Renal cortex interstitium (tissue), 11 donors: ENCODE results near the gene MADD. TPM values are rescaled to one million over a fixed set of nuclear protein-coding genes. Genes with fewer than 3 reads are reported as not detected.

Source experiments
- DNase-seq, 11 donors: peaks; one replicate each; pipeline ENCODE4 v3.0.0-alpha.2; 2013; ENCODE audit warnings: low read depth in 9 of 11, low spot score in 4 of 11; ENCODE audit errors: extremely low read depth in 1 of 11
- polyA plus RNA-seq, 3 donors: library from polyadenylated mRNA; unstranded; fragments of 120-200 nt; gene quantifications; one replicate each; pipeline ENCODE4 v1.2.1, GENCODE V29; 2013; ENCODE audit not compliant: insufficient read length in 3 of 3

Gene MADD
- polyA plus RNA-seq, 3 donors = 41.5 to 53.3 (median 47.2) TPM

DNA sequence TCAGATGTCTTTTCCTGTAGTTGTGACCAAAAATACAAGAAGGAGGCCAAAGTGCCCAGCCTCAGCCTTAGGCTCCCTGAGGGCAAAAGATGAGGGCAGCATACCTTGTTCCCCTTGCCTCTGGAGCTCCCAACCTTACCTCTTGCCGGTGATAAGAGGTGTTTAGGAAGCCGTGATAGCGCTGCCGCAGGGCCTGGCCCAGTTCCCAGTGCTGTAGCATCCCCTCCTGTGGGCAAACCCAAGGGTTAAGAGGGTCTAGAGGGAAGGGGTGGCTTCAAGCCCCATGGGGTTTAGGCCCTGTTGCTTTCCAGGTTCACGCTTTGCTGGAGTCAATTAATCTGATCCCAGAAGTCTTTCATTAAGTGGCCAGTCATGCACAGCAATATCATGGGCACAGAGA lies 22.4 kb upstream of the MADD start:
- DNase-seq = no peak

DNA sequence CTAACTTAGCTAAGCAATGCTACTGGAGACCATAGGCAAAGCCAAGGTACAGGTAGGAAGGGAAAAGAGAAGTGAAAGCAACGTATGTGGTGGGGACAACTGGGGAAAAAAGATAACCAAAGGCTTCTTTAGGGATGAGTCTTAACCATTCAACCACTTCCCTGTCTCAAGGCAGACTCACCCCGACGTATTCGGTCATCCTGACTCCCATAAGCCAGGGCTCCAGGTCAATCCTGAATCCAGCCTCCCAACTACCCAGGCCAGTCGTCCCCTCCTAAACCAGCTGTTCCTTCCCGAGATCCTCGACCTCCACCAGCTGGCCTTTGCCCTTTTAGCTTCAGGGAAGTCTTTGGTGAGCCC lies 21.6 kb upstream of the MADD start:
- peak in 1 of 11 donors; percentile 54 for DNase-seq

DNA sequence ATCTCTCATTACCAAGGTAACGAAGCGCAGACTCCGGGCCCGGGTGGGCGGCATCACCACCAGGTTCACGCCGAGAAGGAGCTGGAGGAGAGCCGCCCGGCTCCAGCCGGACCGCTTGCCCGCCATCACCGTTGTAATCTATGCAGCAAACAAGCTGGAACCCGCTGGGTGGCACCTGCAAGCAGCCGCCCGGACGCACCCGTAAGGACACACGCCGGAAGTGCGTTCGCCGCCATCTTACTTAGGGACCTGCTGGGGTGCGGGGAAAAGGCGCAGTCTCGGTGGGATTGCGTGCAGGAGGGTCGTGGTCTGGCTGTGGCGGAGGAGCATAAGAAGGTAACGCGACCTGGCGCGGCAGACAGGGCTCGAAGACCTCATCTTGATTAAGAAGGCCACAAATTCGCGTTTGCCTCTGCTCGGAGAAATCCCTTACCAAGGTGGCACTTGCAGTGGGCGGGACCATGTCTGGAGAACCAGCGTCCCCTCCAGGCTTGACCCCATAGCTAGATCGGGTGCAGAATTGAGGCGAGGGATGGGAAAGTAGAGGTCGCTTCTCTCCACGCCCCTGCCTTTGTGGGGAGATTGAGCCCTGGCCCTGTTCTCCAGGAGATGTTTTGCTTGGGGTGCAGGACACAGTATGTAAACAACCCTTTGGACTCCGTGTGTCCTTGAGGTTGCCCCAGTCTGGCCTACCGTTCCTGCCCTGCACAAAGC lies 21.1 kb upstream of the MADD start, which contains the start of gene ACP2:
Gene ACP2 (minus strand): TSS at position 151 of the 714 bp plus-strand sequence. CDS start 25 bp downstream, at position 126.
- peak; percentile 78 to 91 (median 84) for DNase-seq

DNA sequence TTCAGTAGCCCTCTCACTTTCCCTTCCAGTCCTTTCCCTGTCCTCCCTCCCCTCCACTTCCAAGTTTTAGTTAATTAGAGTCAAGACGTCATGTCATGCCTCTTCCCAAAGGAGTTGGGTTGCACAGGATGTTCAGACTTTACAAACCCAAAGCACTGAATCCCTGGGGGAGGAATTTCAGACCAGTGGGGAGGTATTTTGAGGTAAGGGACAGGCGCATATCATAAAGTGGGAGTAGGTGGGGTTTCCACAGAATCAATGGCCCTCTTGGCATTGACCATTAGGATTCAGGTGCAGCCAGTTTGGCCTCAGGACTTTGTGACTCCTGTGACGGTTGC lies 20.6 kb upstream of the MADD start:
- no peak for DNase-seq

DNA sequence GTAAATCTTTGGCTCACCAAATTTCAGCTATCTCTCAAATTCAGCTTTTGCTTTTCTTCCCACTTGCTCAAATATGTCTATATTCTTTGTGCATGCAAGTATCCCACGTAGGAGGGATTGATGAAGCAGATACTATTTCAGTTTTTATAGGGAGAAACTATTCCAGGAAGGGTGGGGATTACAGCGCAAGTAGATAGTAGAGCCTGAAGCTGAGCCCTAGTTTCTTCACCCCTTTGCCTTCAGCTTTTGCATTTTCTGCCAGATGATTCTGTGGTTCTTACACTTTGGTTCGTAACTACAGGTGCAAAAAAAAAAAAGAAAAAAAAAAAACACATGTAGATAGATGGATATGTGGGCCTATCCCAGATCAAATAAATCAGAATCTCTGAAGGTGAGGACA lies 18.2 kb upstream of the MADD start:
- no peak for DNase-seq

DNA sequence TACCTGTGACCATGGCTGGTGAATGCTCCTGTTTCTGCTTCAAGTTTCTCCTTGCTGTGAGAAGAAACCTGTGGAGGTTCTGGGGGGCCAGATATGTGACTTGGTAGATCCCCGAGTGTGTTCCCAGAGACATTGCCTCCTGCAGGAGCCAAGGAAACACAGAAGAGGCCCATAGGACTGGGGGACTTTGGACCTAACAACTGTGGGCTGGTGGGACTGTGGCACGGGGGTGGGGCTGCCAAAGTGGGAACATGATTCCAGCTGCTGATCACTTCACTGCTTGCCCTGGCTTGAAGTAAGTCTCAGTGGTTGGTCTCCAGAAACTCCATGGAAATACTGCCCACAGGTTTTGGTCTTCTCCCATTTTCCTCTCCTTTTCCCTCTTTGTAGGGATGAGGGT lies 16.3 kb upstream of the MADD start:
- DNase-seq = no peak

DNA sequence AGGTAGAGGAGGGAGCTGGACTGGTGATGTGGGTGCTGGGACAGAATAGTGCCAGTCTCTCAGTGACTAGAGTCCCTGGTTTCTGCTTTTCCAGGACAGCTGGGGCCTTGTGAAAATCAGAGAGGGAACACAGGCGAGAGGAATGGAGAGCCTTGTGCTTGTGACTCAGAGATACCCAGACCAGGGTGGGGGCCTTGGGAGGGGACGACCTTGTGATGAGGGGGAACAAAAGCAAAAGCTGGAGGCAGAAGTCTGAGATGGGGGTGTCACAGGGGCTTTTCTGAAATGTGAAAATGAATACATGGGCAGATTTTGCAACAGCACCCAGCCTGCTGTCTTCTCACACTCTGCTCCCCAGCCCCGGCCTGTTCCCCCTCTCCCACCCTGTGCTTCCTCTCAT lies 15.5 kb upstream of the MADD start:
- no peak for DNase-seq

DNA sequence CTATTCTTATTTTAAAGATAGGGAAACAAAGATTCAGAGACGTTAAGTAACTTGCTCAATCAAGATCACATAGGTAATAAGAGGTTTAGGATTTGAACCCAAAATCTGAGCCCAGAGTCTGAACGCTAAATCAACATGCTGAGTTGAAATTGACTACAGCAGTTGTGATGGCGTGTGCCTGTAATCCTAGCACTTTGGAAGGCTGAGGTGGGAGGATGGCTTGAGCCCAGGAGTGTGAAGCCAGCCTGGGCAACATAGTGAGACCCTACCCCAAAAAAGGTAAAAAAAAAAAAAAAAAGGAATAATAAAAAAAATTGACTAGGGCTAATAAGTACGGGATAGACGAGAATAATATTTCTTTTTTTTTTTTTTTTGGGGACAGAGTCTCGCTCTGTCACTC lies 13.6 kb upstream of the MADD start:
- no peak for DNase-seq

DNA sequence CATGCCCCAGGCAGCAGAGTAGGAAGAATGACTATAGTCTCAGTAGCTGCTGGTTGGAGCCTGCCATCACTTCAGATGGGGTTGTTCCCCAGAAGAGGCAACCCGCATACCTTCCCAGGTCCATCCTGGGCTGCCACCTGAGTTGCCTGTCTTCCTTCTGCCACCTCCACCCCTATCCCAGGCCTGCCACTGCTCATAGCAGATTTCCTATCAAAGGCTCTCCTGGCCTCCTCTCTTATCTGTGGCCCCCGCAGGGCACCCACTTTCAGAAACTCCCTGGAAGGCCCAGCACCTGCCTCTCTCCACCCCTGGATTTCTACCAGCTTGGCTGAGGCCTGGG lies 12.8 kb upstream of the MADD start:
- DNase-seq = no peak

DNA sequence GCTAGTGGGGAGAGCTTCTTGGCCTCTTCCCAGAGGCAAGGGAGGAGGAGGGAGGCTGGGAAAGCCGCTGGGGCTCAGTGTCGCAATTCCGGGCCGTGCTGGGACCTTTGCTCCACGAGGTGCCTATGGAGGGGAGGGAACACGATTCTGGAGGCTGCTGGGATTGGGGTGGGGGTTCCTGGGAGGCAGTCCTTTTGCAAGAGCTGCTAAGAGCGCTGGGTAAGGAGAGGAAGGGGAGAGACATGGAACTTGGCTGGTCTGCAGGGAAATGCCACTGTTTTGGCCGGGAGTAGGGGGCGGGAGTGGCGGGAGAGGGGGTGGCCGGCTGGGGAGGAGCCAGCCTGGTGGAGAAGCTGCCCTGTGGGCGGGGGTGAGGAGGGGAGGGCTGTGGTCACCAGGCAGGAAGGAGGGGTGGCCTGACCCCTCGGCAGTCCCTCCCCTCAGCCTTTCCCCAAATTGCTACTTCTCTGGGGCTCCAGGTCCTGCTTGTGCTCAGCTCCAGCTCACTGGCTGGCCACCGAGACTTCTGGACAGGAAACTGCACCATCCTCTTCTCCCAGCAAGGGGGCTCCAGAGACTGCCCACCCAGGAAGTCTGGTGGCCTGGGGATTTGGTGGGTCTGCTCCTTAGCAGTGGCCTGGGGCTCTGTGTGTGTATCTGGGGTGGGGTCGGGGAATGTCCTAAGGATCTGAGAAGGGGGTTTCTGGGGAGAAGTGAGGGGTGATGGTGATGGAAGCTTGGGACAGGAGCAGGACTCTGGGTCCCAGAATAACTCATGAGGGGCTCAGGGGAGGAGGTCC lies 12.2 kb upstream of the MADD start, which contains the start of gene NR1H3:
Gene NR1H3 (plus strand): TSS at position 480 of the 800 bp plus-strand sequence. CDS start 1,221 bp downstream, outside the sequence.
- DNase-seq = peak in 5 of 11 donors; percentile 57 to 64 (median 60)

DNA sequence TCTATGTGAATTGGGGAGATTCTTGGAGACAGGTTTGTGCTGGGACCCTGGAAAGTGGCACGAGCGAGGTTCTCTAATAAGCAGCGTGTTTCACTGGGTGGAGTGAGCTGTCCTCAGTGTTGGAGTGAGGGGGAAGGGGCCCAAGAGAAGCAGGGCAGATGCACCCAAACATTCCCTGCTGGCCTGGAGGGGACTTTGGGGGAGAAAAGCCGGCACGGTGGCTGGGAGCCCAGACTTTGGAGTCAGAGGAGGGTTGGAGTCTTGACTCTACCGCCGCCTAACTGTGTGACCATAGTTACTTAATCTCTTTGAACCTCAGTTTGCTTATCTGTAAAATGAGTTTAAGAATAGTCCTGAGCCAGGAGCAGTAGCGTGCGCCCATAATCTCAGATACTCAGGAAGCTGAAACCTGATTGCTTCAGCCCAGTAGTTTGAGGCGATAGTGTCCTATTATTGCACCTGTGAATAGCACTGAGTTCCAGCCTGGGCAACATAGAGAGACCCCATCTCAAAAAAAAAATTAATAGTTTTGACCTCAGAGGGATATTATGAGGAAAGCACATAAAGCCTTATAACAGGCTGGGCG lies 11.5 kb upstream of the MADD start:
- DNase-seq = no peak

DNA sequence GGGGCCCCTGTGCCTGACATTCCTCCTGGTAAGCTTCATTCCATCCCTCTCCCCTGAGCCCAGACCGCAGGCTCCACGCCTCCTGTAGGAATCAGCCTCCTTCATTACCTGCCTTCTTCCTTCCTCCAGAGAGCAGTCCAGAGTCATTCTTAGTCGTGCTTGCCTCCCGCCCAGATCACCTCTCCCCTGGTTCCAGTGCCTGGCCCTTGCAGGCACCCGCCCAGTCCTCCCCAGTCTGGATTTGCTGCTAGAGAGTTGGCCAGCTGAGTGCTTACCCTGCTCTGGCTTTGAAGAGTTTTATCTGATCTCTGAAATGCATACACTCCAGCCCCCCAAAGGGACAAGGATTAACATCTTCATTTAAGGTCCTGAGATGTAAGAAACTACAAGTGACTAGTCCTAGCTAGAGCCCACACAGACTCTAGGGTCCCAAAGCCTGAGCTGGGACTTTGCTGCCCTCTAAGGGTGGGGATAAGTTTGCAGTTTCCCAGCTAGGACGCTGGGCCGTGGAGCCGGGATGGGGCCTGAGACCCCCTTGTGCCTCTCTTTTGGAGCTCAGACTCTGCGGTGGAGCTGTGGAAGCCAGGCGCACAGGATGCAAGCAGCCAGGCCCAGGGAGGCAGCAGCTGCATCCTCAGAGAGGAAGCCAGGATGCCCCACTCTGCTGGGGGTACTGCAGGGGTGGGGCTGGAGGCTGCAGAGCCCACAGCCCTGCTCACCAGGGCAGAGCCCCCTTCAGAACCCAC lies 10.5 kb upstream of the MADD start:
- DNase-seq = no peak

DNA sequence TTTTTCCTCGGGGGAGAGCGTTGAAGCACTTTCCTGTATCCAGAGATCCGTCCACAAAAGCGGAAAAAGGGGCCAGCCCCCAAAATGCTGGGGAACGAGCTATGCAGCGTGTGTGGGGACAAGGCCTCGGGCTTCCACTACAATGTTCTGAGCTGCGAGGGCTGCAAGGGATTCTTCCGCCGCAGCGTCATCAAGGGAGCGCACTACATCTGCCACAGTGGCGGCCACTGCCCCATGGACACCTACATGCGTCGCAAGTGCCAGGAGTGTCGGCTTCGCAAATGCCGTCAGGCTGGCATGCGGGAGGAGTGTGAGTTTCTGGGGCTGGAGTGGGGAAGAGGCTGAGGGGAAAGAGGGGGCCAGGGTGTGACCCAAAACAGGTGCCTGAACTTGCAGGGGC lies 9.6 kb upstream of the MADD start:
- DNase-seq = no peak

DNA sequence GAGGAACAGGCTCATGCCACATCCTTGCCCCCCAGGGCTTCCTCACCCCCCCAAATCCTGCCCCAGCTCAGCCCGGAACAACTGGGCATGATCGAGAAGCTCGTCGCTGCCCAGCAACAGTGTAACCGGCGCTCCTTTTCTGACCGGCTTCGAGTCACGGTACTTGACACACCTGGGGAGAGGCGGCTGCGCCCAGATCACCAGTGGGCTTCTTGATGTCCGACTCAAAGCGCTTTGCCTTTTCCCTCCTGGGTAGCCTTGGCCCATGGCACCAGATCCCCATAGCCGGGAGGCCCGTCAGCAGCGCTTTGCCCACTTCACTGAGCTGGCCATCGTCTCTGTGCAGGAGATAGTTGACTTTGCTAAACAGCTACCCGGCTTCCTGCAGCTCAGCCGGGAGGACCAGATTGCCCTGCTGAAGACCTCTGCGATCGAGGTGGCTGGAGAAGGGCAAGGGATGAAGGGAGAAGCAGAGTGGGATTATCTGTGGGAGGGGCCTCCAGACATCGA lies 8.6 kb upstream of the MADD start:
- no peak for DNase-seq

DNA sequence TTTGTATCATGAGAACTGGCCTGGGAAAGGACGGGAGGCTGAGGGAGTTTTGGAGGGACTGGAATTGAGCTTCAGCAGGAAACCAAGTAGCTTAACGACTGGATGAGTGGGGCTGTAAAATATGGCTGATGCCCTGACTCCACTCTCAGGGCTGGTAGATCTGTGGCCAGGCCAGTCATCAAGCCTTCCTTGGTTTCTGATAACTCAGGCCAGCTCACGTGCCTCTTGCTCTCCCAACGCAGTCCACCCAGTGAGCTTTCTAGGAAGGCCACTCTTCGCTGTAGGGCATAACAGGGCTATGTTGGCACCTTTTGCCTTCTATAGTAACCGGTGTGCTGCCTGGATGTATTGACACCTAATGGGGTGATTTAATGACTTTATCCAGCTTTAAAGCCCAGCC lies 5.8 kb upstream of the MADD start:
- no peak for DNase-seq

DNA sequence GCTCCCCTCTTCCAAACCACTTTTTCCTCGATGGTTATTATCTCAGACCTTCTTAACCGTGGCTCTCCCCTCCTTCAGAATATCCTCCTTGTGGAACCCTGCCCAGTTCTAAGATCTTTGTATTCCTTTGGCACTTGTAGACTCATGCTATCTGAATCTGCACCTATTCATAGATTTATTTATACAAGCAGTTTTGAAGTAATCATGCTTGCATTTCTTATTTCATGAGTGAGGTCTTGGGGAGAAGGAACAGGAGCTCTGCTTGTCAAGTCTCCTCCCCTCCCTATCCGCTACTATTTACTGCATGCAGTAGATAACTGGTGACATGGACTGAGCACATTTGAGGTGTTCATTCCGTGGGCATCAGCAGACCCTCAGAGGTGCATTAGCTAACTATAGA lies 5.4 kb upstream of the MADD start:
- DNase-seq = no peak

DNA sequence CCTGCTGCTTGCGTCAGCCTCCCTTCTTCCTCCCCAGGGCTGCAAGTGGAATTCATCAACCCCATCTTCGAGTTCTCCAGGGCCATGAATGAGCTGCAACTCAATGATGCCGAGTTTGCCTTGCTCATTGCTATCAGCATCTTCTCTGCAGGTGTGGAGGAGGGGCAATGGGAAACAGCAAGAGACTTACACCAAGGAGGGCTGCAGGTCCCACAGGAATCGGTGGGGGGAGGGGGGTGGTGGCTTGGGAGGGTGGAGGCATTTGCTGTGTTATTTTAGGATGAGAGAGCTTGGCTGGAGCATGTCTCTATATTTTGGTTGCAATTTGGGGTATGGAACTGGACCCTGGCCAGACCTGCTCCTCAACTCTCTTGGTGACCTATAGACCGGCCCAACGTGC lies 2.1 kb upstream of the MADD start:
- DNase-seq = no peak

DNA sequence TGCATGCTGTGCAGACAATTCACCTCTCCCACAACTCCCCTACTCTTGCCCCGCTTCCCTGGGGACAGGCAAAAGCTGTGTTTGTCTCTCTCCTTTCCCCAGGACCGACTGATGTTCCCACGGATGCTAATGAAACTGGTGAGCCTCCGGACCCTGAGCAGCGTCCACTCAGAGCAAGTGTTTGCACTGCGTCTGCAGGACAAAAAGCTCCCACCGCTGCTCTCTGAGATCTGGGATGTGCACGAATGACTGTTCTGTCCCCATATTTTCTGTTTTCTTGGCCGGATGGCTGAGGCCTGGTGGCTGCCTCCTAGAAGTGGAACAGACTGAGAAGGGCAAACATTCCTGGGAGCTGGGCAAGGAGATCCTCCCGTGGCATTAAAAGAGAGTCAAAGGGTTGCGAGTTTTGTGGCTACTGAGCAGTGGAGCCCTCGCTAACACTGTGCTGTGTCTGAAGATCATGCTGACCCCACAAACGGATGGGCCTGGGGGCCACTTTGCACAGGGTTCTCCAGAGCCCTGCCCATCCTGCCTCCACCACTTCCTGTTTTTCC lies 1.4 kb upstream of the MADD start:
- DNase-seq = no peak
